AG09309 (cell line): ENCODE measurements around the gene HAS3.

Experiments used
- DNase-seq: peaks from one replicate; pipeline ENCODE4 v3.0.0-alpha.2; 2010; ENCODE audit warnings: low read depth
- H3K4me3 ChIP-seq: 2 replicates; pipeline ENCODE4 v1.5.1; 2011; ENCODE audit warnings: mild to moderate bottlenecking, low read depth, low read length, moderate library complexity; ENCODE audit not compliant: control insufficient read depth
- TF ChIP-seq, protein P1 (sequence below): IDR thresholded peaks from 2 replicates; pipeline ENCODE4 v1.5.1; 2011; ENCODE audit warnings: mild to moderate bottlenecking, low read depth, low read length, inconsistent platforms; ENCODE audit not compliant: insufficient read depth, control insufficient read depth; ENCODE audit errors: missing control alignments

HAS3 gene

GRCh38 chr16:69111876-69112230 is 6.4 kb downstream of the HAS3 start:
- DNase-seq = no peak
- no peak overlapping the region for H3K4me3 ChIP-seq
- TF ChIP-seq, protein P1, sequence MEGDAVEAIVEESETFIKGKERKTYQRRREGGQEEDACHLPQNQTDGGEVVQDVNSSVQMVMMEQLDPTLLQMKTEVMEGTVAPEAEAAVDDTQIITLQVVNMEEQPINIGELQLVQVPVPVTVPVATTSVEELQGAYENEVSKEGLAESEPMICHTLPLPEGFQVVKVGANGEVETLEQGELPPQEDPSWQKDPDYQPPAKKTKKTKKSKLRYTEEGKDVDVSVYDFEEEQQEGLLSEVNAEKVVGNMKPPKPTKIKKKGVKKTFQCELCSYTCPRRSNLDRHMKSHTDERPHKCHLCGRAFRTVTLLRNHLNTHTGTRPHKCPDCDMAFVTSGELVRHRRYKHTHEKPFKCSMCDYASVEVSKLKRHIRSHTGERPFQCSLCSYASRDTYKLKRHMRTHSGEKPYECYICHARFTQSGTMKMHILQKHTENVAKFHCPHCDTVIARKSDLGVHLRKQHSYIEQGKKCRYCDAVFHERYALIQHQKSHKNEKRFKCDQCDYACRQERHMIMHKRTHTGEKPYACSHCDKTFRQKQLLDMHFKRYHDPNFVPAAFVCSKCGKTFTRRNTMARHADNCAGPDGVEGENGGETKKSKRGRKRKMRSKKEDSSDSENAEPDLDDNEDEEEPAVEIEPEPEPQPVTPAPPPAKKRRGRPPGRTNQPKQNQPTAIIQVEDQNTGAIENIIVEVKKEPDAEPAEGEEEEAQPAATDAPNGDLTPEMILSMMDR = no peak

GRCh38 chr16:69112285-69113129 is 7.1 kb downstream of the HAS3 start:
- H3K4me3 ChIP-seq = no peak overlapping the region
- TF ChIP-seq, protein P1 = peak; percentile 81
- DNase-seq = no peak

DNA sequence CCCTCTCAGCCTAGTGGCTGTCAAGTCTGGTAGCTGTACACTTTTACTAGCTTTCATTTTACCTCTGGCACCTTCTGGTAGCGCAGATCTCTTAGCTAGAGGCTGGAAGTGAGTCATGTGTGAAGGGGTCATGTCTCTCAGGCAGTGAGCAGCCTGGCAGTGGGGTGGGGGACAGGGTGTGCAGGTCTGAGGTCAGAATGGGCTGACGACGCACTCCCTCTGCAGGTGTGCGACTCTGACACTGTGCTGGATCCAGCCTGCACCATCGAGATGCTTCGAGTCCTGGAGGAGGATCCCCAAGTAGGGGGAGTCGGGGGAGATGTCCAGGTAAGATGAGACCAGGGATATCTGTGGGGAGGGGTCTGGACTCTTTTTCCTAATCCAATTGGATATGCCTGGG is 7.8 kb downstream of the HAS3 start:
- TF ChIP-seq, protein P1 = no peak
- no peak for DNase-seq
- H3K4me3 ChIP-seq = no peak overlapping the region

DNA sequence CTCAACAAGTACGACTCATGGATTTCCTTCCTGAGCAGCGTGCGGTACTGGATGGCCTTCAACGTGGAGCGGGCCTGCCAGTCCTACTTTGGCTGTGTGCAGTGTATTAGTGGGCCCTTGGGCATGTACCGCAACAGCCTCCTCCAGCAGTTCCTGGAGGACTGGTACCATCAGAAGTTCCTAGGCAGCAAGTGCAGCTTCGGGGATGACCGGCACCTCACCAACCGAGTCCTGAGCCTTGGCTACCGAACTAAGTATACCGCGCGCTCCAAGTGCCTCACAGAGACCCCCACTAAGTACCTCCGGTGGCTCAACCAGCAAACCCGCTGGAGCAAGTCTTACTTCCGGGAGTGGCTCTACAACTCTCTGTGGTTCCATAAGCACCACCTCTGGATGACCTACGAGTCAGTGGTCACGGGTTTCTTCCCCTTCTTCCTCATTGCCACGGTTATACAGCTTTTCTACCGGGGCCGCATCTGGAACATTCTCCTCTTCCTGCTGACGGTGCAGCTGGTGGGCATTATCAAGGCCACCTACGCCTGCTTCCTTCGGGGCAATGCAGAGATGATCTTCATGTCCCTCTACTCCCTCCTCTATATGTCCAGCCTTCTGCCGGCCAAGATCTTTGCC is 9.0 kb downstream of the HAS3 start:
- DNase-seq = no peak
- no peak overlapping the region for H3K4me3 ChIP-seq
- TF ChIP-seq, protein P1 = no peak

GRCh38 chr16:69114976-69115355 is 9.5 kb downstream of the HAS3 start:
- TF ChIP-seq, protein P1 = no peak
- H3K4me3 ChIP-seq = no peak overlapping the region
- no peak for DNase-seq

- no peak for DNase-seq
- H3K4me3 ChIP-seq = no peak overlapping the region
- TF ChIP-seq, protein P1 = no peak
Measured at GRCh38 chr16:69115361-69115760, 9.9 kb downstream of the HAS3 start.
